ENCODE data around the gene CHRNE.

GRCh38 chr17:4913994-4914393 lies 11.1 kb upstream of the CHRNE start:
- TF ChIP-seq CTCF (IDR thresholded peaks at IDR 0.05) (no peak), ZFX (IDR thresholded peaks at IDR 0.05; ENCODE audit: borderline replicate concordance) (no peak)
